Activated T-helper 9 cell treated with anti-CD3 and anti-CD28 coated beads, Interleukin-2, amount 50 U/mL, for 16 hours (primary cell): ENCODE measurements around the gene MARCHF2.
A peak's percentile ranks its signal among the peaks of the same experiment; 100 is the strongest.

Experiments used
- DNase-seq: peaks from one replicate; pipeline ENCODE4 v3.0.0-alpha.2; 2020; ENCODE audit warnings: low read depth

Gene MARCHF2

GRCh38 chr19:8478598-8478997 lies 65.5 kb downstream of the MARCHF2 start:
- DNase-seq = no peak

GRCh38 chr19:8481201-8481600 lies 68.1 kb downstream of the MARCHF2 start:
- DNase-seq = no peak

GRCh38 chr19:8481616-8482015 lies 68.5 kb downstream of the MARCHF2 start:
- DNase-seq = no peak

GRCh38 chr19:8482696-8483095 lies 69.6 kb downstream of the MARCHF2 start:
- DNase-seq = no peak

GRCh38 chr19:8483165-8483564 lies 70.1 kb downstream of the MARCHF2 start:
- DNase-seq = no peak

- DNase-seq = no peak
Measured at GRCh38 chr19:8484331-8484894, 71.3 kb downstream of the MARCHF2 start.

GRCh38 chr19:8485561-8486371 lies 72.7 kb downstream of the MARCHF2 start:
- no peak for DNase-seq

GRCh38 chr19:8486661-8487136 lies 73.6 kb downstream of the MARCHF2 start:
- DNase-seq = no peak

GRCh38 chr19:8487137-8487851 lies 74.2 kb downstream of the MARCHF2 start:
- peak; percentile 55 for DNase-seq

- no peak for DNase-seq
Measured at GRCh38 chr19:8488365-8488764, 75.3 kb downstream of the MARCHF2 start.
